GM13977 (cell line): ENCODE measurements around the gene CTSW.

Experiments used
- DNase-seq: peaks from one replicate; pipeline ENCODE4 v3.0.0; 2012; ENCODE audit warnings: low spot score
- CTCF ChIP-seq: IDR thresholded peaks from 2 replicates; pipeline ENCODE4 v1.5.1; 2012; ENCODE audit warnings: mild to moderate bottlenecking, control low read depth; ENCODE audit not compliant: insufficient read depth; ENCODE audit errors: extremely low read depth, missing control alignments
- in situ Hi-C: fragments of 300-500 bp; cut with MboI; formaldehyde crosslinking; loops from one replicate; pipeline ENCODE4 v1.12.0; 2022; ENCODE audit warnings: low sequenced_read_pairs, low pct_unique_long_range_greater_than_20kb, mixed read lengths, inconsistent platforms; ENCODE audit not compliant: unreplicated experiment

The CTSW gene

GRCh38 chr11:65883058-65883761 lies 3.6 kb downstream of the CTSW start:
- DNase-seq, result no peak
- no peak for TF ChIP-seq CTCF
- in situ Hi-C loops, result loop anchor here (5.0 kb wide), 1 partner anchor 104 kb away; no protein-coding TSS in a partner anchor

GRCh38 chr11:65883786-65884715 lies 4.4 kb downstream of the CTSW start:
- no peak for DNase-seq
- in situ Hi-C loops, result loop anchor here (5.0 kb wide), 1 partner anchor 103 kb away; no protein-coding TSS in a partner anchor
- peak; percentile 18 for TF ChIP-seq CTCF

- peak; percentile 87 for DNase-seq
- in situ Hi-C loops, result loop anchor here (5.0 kb wide), 1 partner anchor 103 kb away; no protein-coding TSS in a partner anchor
- peak; percentile 100 for TF ChIP-seq CTCF
Measured at GRCh38 chr11:65884716-65885092, 5.1 kb downstream of the CTSW start.

- no peak for DNase-seq
- no peak for TF ChIP-seq CTCF
- in situ Hi-C loops, result no loop called here
Measured at GRCh38 chr11:65885231-65885630, 5.6 kb downstream of the CTSW start.

GRCh38 chr11:65885808-65886536 lies 6.3 kb downstream of the CTSW start:
- no peak for TF ChIP-seq CTCF
- in situ Hi-C loops, result no loop called here

More at GRCh38 chr11:65885808-65886536, 6.3 kb downstream of the CTSW start:
- no peak for DNase-seq
